MM.1S (cell line): ENCODE results near the gene PPP2R3B.

Experiments used
- CTCF ChIP-seq: fragments of 300-600 bp; sonication (generic); IDR thresholded peaks from 2 replicates; pipeline ENCODE4 v1.5.1; 2016; ENCODE audit warnings: antibody characterized with exemption, low read length, mixed read lengths
- EZH2 ChIP-seq: fragments of 300-600 bp; sonication (generic); optimal IDR thresholded peaks from 2 replicates; pipeline ENCODE3; 2017; ENCODE audit warnings: low read depth, mild to moderate bottlenecking, antibody characterized with exemption, low read length, mixed read lengths
- EZH2phosphoT487 ChIP-seq: fragments of 300-600 bp; sonication (generic); IDR thresholded peaks from 2 replicates; pipeline ENCODE4 v1.6.1; 2018; ENCODE audit warnings: antibody characterized with exemption, low read length

DNA sequence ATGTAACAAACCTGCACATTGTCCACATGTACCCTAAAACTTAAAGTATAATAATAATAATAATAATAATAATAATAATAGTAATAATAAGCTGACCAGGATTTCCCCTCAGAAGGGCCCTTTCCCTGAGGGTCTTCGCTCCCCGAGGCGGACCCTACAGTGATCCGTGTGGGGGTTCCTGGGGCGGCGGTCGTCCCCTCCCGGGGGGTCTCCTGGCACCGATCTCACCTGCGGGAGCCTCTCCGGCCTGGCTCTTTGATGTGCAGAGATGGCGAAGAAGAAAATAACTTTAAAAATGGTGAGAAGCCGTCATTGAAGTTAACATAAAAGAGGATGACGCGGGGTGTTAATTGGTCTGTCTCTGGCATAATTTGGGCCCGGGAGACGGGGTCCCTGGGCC lies 48.2 kb upstream of the PPP2R3B start:
- no peak for TF ChIP-seq EZH2phosphoT487
- no peak for TF ChIP-seq CTCF
- no peak for TF ChIP-seq EZH2
